Activated B cell treated with CpG ODN at 0.5 μM for 24 hours (primary cell): Measurements from ENCODE around the gene BCL3. TPM values are rescaled to one million over a fixed set of nuclear protein-coding genes. Genes with fewer than 3 reads are reported as not detected.

Experiments used
- ATAC-seq: fragments of 200-7000 bp; cut with Tn5 transposase; one replicate; pipeline ENCODE4 v1.10.0; 2021; ENCODE audit warnings: low read depth, mild to moderate bottlenecking, moderate library complexity
- CTCF ChIA-PET: fragments of 350-600 bp; sonication (Branson Sonifier 250); formaldehyde crosslinking; loops from one replicate; lab custom pipeline; 2021; ENCODE audit warnings: antibody characterized with exemption; lab: Charles Lee
- POLR2A ChIA-PET: fragments of 350-600 bp; sonication (Branson Sonifier 250); formaldehyde crosslinking; loops from one replicate; lab custom pipeline; 2021; ENCODE audit warnings: antibody characterized with exemption; lab: Charles Lee
- DNase-seq: peaks from one replicate; pipeline ENCODE4 v3.0.0; 2022
- H3K27ac Mint-ChIP-seq: one replicate; pipeline ENCODE4 v1.8.0; 2020; ENCODE audit warnings: mixed read lengths
- H3K27me3 Mint-ChIP-seq: one replicate; pipeline ENCODE4 v1.8.0; 2021; ENCODE audit warnings: mixed read lengths
- H3K36me3 Mint-ChIP-seq: one replicate; pipeline ENCODE4 v1.8.0; 2021; ENCODE audit warnings: low read depth, mixed read lengths
- H3K4me1 Mint-ChIP-seq: one replicate; pipeline ENCODE4 v1.8.0; 2021; ENCODE audit warnings: mixed read lengths
- H3K4me3 Mint-ChIP-seq: one replicate; pipeline ENCODE4 v1.8.0; 2020; ENCODE audit warnings: mild to moderate bottlenecking, mixed read lengths
- H3K9me3 Mint-ChIP-seq: one replicate; pipeline ENCODE4 v1.8.0; 2020; ENCODE audit warnings: mixed read lengths
- CTCF ChIP-seq: fragments of 200-600 bp; IDR thresholded peaks from one replicate; pipeline ENCODE4 v1.8.0; 2022; ENCODE audit warnings: antibody characterized with exemption, mild to moderate bottlenecking
- intact Hi-C: fragments of 100-400 bp; cut with micrococcal nuclease; formaldehyde crosslinking; loops from one replicate; pipeline ENCODE4 v1.15.1; 2024
- total RNA-seq: library from RNA; stranded (reverse); gene quantifications from 2 replicates; pipeline ENCODE4 v1.2.3, GENCODE V29; 2022

BCL3 gene
- total RNA-seq, 1 donor from 2014 or later: 149 TPM

GRCh38 chr19:44807162-44807561 is 58.7 kb downstream of the BCL3 start:
- Mint-ChIP-seq H3K9me3 (no peaks in the 10 kb centered on the region), H3K27ac (no peak overlapping the region)
- CTCF ChIA-PET: interaction anchor here (0.6 to 2.3 kb wide), 2 partner anchors 83 to 116 kb away, joined by 7 to 13 read pairs; no protein-coding TSS in a partner anchor

GRCh38 chr19:44807652-44808462 is 59.3 kb downstream of the BCL3 start:
- no peak for ATAC-seq
- no peak for TF ChIP-seq CTCF
- no peaks in the 10 kb centered on the region for H3K36me3 Mint-ChIP-seq
- intact Hi-C loops: no loop called here
- no peak overlapping the region for H3K27ac Mint-ChIP-seq
- CTCF ChIA-PET: interaction anchor here (2.3 kb wide), 1 partner anchor 84 kb away, joined by 13 read pairs; no protein-coding TSS in a partner anchor
- H3K4me3 Mint-ChIP-seq: no peak overlapping the region
- no peaks in the 10 kb centered on the region for H3K9me3 Mint-ChIP-seq
- POLR2A ChIA-PET: no interaction called here
- no peak for DNase-seq
- peaks cover 26% of the 10 kb centered on the region for H3K27me3 Mint-ChIP-seq
- peaks cover 4% of the 10 kb centered on the region for H3K4me1 Mint-ChIP-seq

More at GRCh38 chr19:44807162-44807561, 58.7 kb downstream of the BCL3 start:
- ATAC-seq: no peak
- no peak for DNase-seq
- POLR2A ChIA-PET: interaction anchor here (0.7 kb wide), 1 partner anchor 34 kb away, joined by 7 read pairs; no protein-coding TSS in a partner anchor
- Mint-ChIP-seq H3K4me3 (no peak overlapping the region), H3K36me3 (no peaks in the 10 kb centered on the region), H3K27me3 (peaks cover 26% of the 10 kb centered on the region), H3K4me1 (peaks cover 4% of the 10 kb centered on the region)
- no peak for TF ChIP-seq CTCF
- intact Hi-C loops: no loop called here

- DNase-seq (no peak), ATAC-seq (peak; percentile 31)
- H3K4me3 Mint-ChIP-seq: peak within 1 kb of the TSS; percentile 38
- ChIA-PET POLR2A (no interaction called here), CTCF (interaction anchor here (0.9 to 2.3 kb wide), 2 partner anchors 85 kb away, joined by 3 to 13 read pairs; no protein-coding TSS in a partner anchor)
- H3K27me3 Mint-ChIP-seq: peaks cover 27% of the 10 kb centered on the region
- intact Hi-C loops: no loop called here
- TF ChIP-seq CTCF: no peak
- peaks cover 4% of the 10 kb centered on the region for H3K4me1 Mint-ChIP-seq
- no peaks in the 10 kb centered on the region for H3K36me3 Mint-ChIP-seq
- no peak within 1 kb of the TSS for H3K27ac Mint-ChIP-seq
- no peaks in the 10 kb centered on the region for H3K9me3 Mint-ChIP-seq
Observed at GRCh38 chr19:44808463-44809371, 60.2 kb downstream of the BCL3 start, which contains the start of gene BCAM. BCAM (plus strand) TSS chr19:44809103; CDS start chr19:44809125, 22 bp downstream.

Other genes starting within 250 kb of the BCL3 start
- gene ZNF180, start 248.2 kb upstream of the BCL3 start, total RNA-seq: 11.6 and 14.4 TPM in 2 replicates
- not detected in 2 replicates for gene CEACAM20, start 219.0 kb upstream of the BCL3 start, total RNA-seq
- gene IGSF23, start 135.1 kb upstream of the BCL3 start, total RNA-seq: not detected in 2 replicates
- gene PVR, start 104.8 kb upstream of the BCL3 start, total RNA-seq: 0.10 TPM in 1 of 2 replicates, not detected in the other
- not detected in 2 replicates for gene CEACAM19, start 77.2 kb upstream of the BCL3 start, total RNA-seq
- not detected in 2 replicates for gene CEACAM16, start 49.6 kb upstream of the BCL3 start, total RNA-seq
- gene CBLC, start 29.2 kb downstream of the BCL3 start, total RNA-seq: not detected in 2 replicates
- not detected in 2 replicates for gene BCAM, start 60.4 kb downstream of the BCL3 start, total RNA-seq
- 0.17 and 0.35 TPM in 2 replicates for gene NECTIN2, start 97.6 kb downstream of the BCL3 start, total RNA-seq
- gene TOMM40, start 142.5 kb downstream of the BCL3 start, total RNA-seq: 80.6 and 81.7 TPM in 2 replicates
- gene APOE, start 157.1 kb downstream of the BCL3 start, total RNA-seq: not detected in 2 replicates
- 1.2 and 1.7 TPM in 2 replicates for gene APOC1, start 165.9 kb downstream of the BCL3 start, total RNA-seq
- gene APOC4, start 193.5 kb downstream of the BCL3 start, total RNA-seq: not detected in 2 replicates
- gene APOC2, start 197.3 kb downstream of the BCL3 start, total RNA-seq: not detected in 2 replicates
- gene CLPTM1, start 206.7 kb downstream of the BCL3 start, total RNA-seq: 87.0 and 92.1 TPM in 2 replicates